Measurements from ENCODE around the gene FARP1.
"Not testable (repeated sequence)": the region's sequence is repeated elsewhere in the genome, so short reads cannot be mapped to it uniquely, and the experiment has no call there.

Gene FARP1

GRCh38 chr13:98406427-98406826 is 263.5 kb downstream of the FARP1 start:
- no peak for DNase-seq

GRCh38 chr13:98406971-98407370 is 264.1 kb downstream of the FARP1 start:
- no peak for DNase-seq

- DNase-seq: no peak
Observed at GRCh38 chr13:98407575-98407974, 264.7 kb downstream of the FARP1 start.

GRCh38 chr13:98409281-98409680 is 266.4 kb downstream of the FARP1 start:
- DNase-seq: no peak

- no peak for DNase-seq
Observed at GRCh38 chr13:98410612-98411011, 267.7 kb downstream of the FARP1 start.

GRCh38 chr13:98411013-98411412 is 268.1 kb downstream of the FARP1 start:
- no peak for DNase-seq

GRCh38 chr13:98411617-98412265 is 268.8 kb downstream of the FARP1 start:
- DNase-seq: no peak

GRCh38 chr13:98413278-98413677 is 270.4 kb downstream of the FARP1 start:
- DNase-seq: not testable (repeated sequence)

- DNase-seq: no peak
Observed at GRCh38 chr13:98413796-98414195, 270.9 kb downstream of the FARP1 start.

GRCh38 chr13:98415326-98416070 is 272.6 kb downstream of the FARP1 start:
- DNase-seq: no peak

GRCh38 chr13:98416408-98416807 is 273.5 kb downstream of the FARP1 start:
- no peak for DNase-seq

- no peak for DNase-seq
Observed at GRCh38 chr13:98419786-98420553, 277.1 kb downstream of the FARP1 start.

- DNase-seq: no peak
Observed at GRCh38 chr13:98420554-98421175, 277.8 kb downstream of the FARP1 start.

- DNase-seq: no peak
Observed at GRCh38 chr13:98422046-98422445, 279.2 kb downstream of the FARP1 start.

GRCh38 chr13:98423417-98423816 is 280.5 kb downstream of the FARP1 start:
- no peak for DNase-seq

GRCh38 chr13:98427331-98427995 is 284.6 kb downstream of the FARP1 start:
- no peak for DNase-seq

GRCh38 chr13:98428256-98428966 is 285.5 kb downstream of the FARP1 start:
- DNase-seq: no peak

GRCh38 chr13:98429081-98429480 is 286.2 kb downstream of the FARP1 start:
- no peak for DNase-seq

- DNase-seq: no peak
Observed at GRCh38 chr13:98429531-98429930, 286.6 kb downstream of the FARP1 start.

GRCh38 chr13:98429977-98430736 is 287.3 kb downstream of the FARP1 start:
- DNase-seq: no peak

GRCh38 chr13:98432638-98433037 is 289.7 kb downstream of the FARP1 start:
- no peak for DNase-seq

Data from stimulated activated CD4-positive, alpha-beta T cell treated with anti-CD3 and anti-CD28 coated beads, Interleukin-12 subunit alpha, Interleukin-12 subunit beta, amount 100 ng/mL, for 4 hours (primary cell).